SU-DHL-6 (cell line): Measurements from ENCODE around the gene IKBKE.

ENCODE experiments used
- EZH2phosphoT487 ChIP-seq: fragments of 200-600 bp; sonication (generic), shearing (Covaris generic); conservative IDR thresholded peaks from 2 replicates; pipeline ENCODE4 v1.6.1; 2018; ENCODE audit warnings: mild to moderate bottlenecking, antibody characterized with exemption, low read length, moderate library complexity, mixed read lengths
- TF ChIP-seq, protein P1 (sequence below): fragments of 200-600 bp; sonication (generic); IDR thresholded peaks from one replicate; pipeline ENCODE4 v1.5.1; 2017; ENCODE audit warnings: antibody characterized with exemption, mild to moderate bottlenecking, low read length, moderate library complexity; ENCODE audit not compliant: insufficient read depth, poor library complexity, severe bottlenecking

DNA sequence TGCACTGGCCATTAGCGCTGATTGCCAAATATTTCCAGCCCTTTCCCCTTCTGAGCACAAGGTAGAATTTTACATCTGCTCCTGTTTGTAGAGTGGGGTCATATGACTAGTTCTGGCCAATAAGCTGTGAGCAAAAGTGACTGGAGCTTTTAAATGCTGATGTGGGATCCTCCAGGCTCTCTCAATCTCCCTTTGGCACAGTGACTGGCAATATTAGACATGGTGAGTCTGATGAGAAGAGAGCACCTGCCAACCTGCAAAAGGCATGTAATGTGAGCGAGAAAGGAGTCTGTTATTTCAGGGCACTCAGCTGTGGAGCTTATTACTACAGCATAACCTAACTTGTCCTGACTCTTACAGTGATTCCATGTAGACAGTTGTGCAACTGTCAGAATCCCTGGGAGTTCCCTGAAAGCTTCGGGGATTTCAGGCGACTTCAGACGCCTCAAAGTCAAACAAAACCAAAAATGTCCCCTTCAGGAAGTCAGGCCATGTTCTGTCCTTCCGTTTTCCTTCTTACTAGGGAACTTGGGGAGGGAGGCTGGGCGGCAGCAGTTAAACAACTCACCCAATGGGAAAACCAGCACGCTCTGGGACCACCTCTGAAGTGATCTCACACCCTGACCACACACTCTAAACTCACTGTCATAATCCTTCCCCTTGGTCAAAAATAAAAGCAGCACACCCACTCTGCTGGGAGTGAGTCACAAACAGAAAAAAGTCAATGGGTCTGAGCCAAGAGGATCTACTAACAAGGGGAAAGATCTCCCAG, 33.5 kb downstream of the IKBKE start:
- TF ChIP-seq, protein P1, sequence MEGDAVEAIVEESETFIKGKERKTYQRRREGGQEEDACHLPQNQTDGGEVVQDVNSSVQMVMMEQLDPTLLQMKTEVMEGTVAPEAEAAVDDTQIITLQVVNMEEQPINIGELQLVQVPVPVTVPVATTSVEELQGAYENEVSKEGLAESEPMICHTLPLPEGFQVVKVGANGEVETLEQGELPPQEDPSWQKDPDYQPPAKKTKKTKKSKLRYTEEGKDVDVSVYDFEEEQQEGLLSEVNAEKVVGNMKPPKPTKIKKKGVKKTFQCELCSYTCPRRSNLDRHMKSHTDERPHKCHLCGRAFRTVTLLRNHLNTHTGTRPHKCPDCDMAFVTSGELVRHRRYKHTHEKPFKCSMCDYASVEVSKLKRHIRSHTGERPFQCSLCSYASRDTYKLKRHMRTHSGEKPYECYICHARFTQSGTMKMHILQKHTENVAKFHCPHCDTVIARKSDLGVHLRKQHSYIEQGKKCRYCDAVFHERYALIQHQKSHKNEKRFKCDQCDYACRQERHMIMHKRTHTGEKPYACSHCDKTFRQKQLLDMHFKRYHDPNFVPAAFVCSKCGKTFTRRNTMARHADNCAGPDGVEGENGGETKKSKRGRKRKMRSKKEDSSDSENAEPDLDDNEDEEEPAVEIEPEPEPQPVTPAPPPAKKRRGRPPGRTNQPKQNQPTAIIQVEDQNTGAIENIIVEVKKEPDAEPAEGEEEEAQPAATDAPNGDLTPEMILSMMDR = no peak
- TF ChIP-seq EZH2phosphoT487 = no peak
